ENCODE data around the gene TACC3.

Gene TACC3

GRCh38 chr4:1776521-1777161, 55.3 kb downstream of the TACC3 start:
- no peak for DNase-seq (ENCODE audit: low spot score)

GRCh38 chr4:1777822-1778641, 56.7 kb downstream of the TACC3 start:
- DNase-seq (ENCODE audit: low spot score): peak; percentile 48

DNA sequence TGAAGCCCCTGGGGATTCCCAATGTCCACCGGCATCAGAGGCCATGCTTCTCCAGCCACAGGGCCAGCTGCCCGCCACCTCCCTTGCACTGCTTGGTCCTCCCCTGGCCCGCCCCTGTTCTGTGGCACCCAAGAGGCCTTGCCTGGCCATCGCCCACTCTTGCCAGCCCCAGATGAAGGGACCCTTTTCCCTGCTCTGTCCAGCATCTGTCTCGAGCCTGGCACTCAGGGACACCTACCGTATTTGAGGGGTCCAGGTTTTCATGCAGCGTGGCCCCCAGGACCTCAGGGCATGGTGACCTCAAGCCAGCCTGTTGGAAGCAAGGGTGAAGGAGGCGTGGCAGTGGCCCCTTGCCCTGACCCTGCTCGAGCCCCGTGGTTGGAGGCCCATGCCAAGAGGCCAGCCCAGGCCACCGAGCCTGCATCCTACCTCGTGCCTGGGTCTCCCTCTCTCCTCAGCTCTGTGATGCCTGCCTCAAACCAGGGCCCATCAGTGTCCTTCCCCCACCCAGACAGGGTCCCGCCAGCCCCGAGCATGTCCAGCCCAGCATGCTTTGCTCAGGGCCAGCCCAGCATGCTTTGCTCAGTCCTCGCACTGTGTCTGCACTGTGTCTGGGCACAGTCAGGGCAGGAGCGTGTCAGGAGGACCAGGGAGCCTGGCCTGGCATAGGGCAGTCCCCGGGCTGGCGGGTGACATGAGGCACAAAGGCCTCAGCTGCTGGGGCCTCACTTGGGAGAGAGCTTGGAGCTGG, 57.5 kb downstream of the TACC3 start:
- DNase-seq (ENCODE audit: low spot score): no peak

DNA sequence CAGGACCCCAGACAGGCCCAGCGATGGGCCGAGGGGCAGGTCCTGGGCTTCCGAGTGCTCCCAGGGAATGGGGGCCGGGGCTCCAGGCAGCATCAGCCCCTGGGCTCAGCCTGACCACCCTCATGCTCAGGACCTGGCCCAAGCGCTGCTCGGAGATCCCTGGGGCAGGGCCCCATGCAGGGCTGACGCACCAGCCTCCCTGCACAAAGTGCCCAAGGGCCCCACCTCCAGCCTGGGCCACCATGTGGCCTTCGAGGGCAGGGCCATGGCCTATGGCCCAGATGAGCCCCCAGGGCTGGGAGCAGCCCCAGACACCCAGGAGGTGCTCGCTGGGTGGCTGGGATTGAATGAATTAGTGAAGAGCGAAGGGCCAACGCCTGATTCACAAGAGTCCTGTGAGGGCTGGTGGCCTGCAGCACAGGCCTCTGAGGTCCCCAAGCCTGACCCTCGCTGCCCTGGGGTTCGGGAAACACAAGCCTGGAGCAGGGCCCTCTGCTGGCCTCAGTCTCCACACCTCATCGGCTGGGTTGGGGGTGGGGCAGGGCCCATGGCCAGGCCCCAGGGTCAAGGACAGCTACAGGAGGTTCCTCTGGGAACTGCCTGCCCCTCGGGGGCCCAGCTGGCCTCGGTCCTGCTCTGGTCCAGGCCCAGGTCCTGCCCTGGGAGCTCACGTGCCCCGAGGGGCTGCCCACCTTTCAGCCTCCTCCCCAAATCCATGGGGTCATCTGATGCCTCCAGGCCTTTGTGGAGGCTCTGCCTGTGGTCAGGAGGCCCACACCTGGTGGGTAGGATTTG, 58.5 kb downstream of the TACC3 start:
- DNase-seq (ENCODE audit: low spot score): no peak

- no peak for DNase-seq (ENCODE audit: low spot score)
Observed at GRCh38 chr4:1780435-1780834, 59.1 kb downstream of the TACC3 start.

- DNase-seq (ENCODE audit: low spot score): no peak
Observed at GRCh38 chr4:1783015-1783414, 61.7 kb downstream of the TACC3 start.

- peak; percentile 81 for DNase-seq (ENCODE audit: low spot score)
Observed at GRCh38 chr4:1783970-1784369, 62.6 kb downstream of the TACC3 start.

GRCh38 chr4:1784395-1784788, 63.1 kb downstream of the TACC3 start:
- no peak for DNase-seq (ENCODE audit: low spot score)

DNA sequence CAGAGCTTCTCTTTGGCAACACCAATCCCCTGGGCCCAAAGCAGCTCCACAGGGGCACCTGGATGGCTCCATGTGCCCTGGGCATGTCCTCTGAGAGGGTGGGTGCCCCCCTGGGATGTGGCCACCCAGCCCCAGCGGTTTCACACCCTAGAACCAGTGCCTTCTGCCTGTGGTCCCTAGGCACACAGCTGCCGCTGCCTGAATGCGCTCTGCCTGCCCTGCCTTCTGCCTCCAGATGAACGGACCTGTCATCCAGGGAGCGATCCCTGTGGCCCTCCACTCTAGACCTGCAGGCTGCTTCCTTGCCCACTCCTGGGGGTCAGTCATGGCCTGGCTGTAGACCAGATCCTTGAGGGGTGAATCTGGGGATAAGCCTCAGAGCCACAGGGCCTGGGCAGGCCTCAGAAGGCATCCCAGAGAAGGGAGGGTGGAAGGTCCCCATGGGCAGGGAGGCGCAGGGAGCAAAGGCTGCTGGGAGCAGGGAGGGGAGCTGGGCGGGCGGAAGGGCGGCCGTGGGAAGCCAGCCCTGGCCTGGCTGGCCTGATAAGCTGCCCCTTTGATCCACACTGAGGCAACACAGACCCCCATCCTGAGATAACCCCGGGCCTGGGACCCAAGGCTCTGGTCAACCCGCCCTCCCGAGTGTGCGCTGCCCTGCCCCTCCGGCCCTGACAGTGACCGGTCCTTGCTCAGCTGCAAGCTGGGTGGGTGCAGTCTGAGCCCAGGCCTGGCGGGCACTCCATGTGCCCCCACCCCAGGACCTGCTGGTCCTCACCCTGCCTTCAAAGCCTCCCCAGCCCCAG, 63.7 kb downstream of the TACC3 start:
- DNase-seq (ENCODE audit: low spot score): no peak

GRCh38 chr4:1785592-1785991, 64.3 kb downstream of the TACC3 start:
- DNase-seq (ENCODE audit: low spot score): no peak

DNA sequence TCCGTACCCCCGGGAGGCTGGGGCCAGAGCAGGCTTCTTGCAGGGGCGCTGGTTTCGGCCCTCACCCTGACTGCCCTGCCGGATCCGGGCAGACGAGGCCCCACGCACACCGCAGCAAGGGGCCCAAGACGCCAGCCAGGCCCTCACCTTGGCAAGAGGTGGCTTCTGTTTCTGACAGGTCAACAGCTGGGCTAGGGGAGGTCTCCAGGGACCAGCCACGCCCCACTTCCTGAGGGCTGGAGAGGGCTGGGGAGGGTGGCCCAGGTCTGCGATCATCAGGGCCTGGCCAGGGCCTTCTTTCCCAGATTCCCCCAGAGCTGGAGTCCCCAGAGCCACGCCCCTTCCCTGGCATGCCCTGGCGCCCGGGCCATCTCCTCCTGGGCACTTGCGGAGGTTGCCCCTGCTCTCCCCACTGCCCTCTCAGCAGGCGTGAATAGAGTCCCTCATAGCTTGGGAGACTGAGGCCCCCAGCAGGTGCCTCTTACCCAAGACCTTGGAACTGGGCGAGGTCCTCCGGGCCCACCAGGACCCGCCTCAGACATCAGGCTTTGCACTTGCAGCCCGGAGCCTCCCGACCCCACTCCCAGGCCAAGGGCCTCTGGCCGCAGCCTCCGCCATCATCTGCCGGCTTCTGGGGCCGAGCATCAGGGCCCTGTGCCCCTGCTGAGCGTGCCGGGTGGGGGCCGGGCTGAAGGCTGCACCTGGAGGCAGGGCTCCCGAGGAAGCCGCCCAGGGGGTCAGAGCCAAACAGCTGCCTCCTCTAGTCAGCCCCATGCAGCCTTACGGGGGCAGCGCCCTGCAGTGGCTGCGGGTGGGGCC, 65.4 kb downstream of the TACC3 start:
- DNase-seq (ENCODE audit: low spot score): no peak

DNA sequence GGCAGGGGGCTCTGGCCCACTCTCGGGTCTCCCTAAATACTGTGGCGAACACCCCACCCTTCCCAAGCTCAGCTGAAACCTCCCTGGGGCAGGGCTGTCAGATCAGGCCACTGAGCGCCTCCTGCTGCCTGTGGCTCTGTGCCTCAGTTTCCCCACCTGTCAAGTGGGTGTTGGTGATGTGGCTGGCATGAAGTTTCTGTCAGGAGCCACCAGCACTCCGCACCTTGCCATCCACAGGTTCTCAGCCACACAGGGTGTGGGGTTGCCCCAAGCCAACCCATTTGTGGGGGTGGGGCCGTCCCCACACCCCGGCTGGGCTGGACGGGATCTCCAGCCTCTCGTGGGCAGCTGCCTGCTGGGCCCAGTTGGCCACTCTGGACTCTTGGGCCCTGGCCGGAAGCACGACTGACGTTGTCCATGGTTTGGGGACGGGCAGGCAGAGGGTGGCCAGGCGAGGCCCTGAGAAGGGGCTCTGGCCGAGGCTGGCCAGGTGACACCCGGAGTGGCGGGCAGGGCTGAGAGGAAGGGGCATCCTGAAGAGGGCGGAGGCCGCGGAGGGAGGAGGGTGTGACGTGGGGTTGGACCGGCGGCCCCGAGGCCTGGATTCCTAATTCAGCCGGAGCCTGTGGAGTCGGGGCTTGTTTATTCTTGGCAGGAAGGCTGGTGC, 66.2 kb downstream of the TACC3 start:
- no peak for DNase-seq (ENCODE audit: low spot score)

DNA sequence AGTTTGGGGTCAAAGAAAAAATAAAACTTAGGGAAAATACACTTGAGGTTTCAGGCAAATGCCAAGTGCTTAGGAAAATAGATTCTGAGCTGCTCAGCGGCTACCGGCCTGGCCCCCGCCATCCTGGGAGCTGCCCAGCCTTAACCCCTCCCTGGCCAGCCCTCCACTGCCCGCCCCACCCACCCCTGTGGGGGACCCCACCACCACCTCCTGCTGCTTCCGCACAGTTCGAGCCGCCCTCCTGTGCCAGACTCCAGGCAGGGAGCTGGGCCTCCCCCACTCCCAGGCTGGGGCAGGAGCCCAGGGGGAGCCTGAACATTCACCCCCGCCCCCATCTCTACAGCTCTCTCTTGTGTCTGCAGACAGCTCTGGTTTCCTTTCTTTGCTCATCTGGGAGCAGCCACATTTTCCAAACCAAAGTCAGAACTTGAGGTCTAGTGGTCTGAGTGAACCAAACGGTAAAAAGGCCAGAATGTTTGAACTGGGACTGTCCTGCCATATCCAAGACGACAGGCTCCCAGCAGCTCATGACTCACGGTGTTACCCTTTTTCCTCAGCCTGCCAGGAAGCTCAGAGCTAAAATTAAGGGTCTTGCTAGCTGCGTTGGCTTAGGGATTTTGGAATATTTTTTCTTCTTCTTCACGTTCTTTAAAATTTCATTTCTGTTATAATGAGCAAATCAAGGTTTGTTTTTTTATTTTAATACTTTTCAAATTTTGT, 67.1 kb downstream of the TACC3 start:
- no peak for DNase-seq (ENCODE audit: low spot score)

- no peak for DNase-seq (ENCODE audit: low spot score)
Observed at GRCh38 chr4:1789552-1789951, 68.2 kb downstream of the TACC3 start.

- no peak for DNase-seq (ENCODE audit: low spot score)
Observed at GRCh38 chr4:1790005-1790404, 68.7 kb downstream of the TACC3 start.

DNA sequence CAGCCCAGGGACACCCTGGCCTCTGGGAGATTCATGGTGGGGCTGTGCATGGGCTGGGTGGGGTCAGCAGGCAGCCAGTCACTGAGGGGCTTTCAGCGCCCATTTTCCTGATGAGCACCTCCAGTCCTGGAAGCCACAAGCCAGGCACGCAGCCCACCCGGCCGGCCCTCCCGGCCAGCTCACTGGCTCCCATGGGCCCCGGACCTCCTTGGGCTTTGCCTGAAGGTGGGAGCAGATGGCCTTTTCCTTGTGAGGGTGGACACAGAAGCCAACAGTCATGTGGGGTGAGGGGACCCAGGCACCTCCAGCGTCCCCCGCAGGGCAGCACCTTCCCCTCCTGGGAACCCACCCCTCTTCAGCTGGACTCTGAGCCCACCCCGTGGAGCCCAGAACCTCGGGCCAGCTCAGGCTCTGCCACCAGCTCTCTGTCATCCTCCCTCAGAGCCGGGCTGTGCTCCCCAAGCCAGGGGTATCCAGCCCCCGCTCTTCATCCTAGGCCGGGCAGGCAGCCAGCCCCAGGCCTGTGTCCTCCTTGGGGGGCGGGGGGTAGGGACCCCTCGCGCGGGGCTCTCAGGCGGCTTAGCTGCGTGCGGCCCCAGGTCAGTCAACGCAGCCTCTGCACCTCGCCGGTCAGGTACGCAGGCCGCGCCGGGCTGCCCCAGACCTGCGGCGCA, 71.0 kb downstream of the TACC3 start:
- DNase-seq (ENCODE audit: low spot score): no peak

DNA sequence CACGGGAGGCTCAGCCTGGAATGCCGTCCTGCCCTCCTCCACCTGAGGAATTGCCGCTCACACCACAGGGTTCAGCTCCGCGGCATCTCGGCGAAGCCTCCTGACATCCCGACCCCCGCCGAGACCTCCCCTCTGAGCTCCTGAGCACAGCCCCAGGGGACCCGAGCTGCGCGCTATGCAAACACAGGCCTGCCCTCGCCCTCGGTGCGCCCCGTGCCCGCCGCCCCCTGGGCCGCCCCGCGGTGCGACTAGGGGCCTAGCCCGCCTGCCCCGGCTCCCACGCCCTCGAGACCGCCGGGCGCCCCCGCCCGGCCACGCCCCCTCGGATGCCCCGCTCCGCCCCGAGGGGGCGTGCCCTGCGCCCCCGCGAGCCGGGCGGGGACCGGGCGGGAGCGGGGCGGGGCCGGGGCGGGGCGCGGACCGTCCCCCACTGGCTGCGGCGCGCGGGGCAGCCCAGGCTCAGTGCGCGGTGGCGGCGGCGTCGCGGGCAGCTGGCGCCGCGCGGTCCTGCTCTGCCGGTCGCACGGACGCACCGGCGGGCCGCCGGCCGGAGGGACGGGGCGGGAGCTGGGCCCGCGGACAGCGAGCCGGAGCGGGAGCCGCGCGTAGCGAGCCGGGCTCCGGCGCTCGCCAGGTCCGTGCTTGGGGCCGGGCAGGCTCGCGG, 71.6 kb downstream of the TACC3 start, which contains the start of gene FGFR3:
Gene FGFR3 (plus strand): TSS at position 462 of the 664 bp plus-strand sequence. CDS start 642 bp downstream, outside the sequence.
- DNase-seq (ENCODE audit: low spot score): peak; percentile 41

GRCh38 chr4:1793496-1793840, 72.1 kb downstream of the TACC3 start:
- peak; percentile 26 for DNase-seq (ENCODE audit: low spot score)

Measured in kidney tubule cell (primary cell).